ENCODE data around the gene ETV1.

Gene ETV1

DNA sequence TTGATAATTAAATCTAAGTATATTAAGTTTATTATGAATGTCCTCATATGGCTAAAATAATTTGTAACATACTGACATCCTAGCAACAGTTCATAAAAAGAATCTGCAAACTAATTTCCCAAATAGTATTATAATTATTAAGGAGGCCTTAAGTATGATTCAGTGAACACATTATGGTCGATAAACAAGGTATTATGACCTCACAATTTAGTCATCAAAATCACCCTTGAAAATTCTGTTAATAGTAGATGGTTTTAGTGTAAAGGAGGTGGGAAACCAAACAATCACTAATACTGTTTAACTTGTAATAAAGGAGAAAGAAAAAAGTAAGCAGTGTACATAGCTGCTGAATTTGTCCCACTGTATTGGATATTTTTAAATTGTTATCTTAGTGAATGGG lies 2.1 kb downstream of the ETV1 start:
- no peak for DNase-seq (ENCODE audit: low spot score)

GRCh38 chr7:13986208-13986607 lies 3.3 kb downstream of the ETV1 start:
- DNase-seq (ENCODE audit: low spot score): no peak

DNA sequence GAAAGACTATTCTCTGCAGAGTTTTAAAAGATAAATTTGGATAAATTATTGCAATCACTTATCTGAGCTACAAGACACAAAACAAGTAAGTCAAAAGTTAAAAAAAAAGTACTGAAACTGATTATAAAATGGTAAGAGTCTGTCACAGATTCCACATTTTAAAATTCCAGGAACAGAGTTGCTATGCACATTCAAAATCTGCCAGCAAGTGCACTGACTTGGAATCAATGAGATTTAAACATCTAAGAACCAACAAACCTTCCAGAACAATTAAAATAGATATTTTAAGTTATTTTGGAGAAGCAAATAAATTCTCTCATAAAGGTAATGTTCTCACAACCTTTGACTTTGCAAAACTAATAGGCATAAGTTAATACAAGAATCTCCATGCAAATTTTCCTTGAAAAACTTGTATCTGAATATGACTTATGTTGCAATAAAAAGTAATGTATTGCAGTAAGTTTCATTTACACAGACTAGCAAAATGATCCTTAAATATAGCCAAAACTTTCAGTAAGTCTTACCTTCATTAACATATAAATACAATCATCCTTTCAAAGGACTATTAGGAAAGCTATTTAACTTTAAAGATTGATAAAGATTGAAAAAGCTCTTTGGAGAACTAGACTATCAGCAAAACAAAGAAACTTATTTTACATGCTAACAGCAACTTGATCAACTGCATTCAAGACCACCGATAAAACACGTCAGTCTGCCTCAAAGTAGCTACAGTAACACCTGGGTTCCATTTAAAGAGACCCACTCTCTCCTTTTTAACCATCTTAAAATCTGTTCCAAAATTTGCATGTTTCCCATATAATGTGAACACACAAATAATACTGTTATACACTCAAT lies 4.4 kb downstream of the ETV1 start:
- no peak for DNase-seq (ENCODE audit: low spot score)

DNA sequence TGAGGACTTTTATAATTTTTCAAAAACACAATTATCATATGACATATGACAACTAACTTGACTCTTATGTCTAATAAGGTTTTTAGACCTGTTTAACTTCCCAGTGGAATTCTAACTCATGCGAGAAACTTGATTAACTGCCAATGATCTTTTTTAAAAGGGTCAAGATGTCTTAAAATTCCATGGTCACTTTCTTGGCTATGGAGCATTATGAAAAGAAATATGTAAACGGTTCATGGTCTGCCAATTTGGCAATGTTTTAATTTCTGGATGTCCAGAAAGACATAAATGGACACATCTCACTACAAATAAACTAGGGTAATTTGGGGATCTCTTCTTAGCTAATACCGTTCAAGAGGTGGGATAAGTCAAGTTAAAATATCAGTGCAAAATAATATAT lies 5.4 kb downstream of the ETV1 start:
- DNase-seq (ENCODE audit: low spot score): no peak

DNA sequence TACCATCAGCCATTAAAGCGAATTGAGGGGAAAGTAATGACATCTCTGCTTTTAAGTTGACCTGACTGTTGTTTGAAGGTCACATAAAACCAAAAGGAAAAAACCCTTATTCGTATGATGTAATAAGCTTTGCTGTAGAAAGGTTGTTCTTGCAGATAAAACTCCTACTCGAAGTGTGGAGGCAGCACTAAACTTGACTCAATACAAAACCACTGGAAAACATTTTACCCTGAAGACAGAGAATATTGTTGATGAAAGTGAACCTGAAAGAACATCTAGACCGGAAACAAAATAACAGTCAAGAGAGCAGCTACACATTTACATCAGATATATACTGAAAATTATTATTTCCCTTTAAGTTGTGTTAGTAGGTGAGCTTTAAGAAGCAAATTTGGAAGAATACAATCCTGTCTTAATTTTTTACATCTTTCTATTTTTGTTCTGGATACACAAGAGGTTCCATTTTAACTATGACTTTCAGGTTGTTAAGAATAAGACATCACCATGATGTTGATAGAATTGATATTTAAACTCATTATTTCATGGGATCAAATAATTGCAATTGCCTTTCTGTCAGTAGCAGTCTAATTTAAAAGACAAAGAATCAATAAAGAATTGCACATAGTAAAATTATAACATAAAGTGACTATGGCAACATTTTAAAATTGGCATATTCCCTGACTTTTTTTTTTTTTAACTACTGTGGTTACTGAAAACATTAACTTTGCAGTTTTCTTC lies 6.4 kb downstream of the ETV1 start:
- no peak for DNase-seq (ENCODE audit: low spot score)

GRCh38 chr7:13981070-13981469 lies 8.4 kb downstream of the ETV1 start:
- DNase-seq (ENCODE audit: low spot score): peak; percentile 42

DNA sequence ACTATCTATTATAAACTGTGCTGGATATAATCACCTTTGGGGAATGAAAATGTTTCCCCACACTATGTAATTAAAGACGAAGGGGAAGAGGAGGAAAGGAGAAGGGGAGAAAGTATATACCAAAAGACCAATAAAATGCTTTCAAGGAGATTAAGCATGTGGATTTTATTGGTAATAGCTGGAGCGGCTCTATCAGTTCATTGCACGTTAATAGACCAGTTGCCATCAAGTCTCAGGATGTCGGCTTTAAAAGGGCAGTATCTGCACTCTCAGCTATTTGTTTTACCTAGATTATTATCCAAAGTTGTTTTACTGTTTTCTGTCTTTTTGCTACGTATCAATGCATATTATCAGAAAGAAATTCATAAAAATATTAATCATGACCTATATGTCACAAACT lies 9.0 kb downstream of the ETV1 start:
- no peak for DNase-seq (ENCODE audit: low spot score)

DNA sequence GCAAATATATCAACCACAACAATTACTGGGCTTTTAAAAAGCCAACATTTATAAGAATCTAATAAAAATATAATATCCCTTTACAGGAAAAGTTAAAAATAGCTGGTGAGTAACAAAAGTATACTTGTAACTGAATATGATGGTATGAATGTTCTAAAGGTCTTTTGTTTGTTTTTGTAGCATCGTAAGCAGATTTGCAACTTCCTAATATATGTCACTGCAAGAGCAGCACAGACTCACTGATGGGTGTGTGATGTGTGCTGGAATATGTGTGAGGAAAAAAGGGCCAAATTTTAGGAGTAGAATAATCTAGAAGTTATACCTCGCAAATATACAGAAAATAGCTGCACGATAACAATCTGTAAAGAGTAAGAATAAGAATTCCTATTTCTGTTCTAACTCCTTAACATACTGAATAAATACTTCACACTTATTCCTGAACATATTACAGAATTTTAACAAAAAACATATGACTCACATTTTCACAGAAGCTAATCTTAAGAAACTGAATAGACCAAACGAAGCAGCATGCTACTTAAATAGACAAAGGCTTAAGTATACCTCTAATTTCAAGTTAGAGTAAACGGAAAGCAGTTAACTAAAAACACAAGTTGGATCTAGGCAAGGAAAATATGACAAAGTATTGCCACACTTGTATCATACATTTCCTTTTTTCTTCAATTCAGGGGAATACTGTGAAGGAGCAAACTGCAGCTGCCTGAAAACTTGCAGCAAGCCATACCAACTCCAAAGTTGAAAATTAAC lies 9.6 kb downstream of the ETV1 start:
- DNase-seq (ENCODE audit: low spot score): no peak

DNA sequence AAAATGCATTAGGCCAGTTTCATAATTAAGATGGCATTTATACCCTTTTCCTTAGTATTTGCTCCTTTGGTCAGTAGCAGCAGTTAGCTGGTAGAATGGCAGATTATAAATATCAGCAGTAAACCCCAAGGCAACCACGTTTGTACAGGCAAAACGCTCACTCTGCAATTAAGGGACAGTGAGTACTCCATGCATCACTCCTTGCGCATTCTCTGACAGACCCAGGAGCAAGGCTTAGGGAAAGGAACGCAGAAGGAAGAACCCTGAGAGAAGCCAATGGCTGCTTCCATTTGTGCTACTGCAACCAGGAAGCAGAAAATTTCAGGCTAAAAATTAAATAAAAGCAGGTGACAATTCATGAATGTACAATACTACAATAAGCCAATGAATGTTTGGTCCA lies 12.9 kb downstream of the ETV1 start:
- DNase-seq (ENCODE audit: low spot score): no peak

GRCh38 chr7:13965077-13965476 lies 24.4 kb downstream of the ETV1 start:
- no peak for DNase-seq (ENCODE audit: low spot score)

DNA sequence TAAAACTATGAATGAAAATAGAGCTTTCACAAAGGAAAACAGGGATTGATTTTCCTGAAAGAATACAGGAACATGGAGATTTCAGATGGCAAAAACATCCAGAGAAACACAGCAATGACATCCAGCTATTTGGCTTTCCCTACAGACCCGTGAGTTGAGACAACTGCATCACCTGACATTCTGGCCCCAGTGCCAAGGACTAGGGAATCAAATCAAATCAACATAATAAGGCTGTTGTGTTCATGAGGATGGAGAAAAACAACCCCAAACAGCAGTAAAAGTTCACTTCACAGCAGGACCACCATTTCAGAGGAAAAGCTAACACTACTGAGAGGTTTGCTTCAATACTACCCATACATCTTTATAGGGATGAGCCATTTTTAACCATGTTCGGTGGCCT lies 25.5 kb downstream of the ETV1 start:
- no peak for DNase-seq (ENCODE audit: low spot score)

DNA sequence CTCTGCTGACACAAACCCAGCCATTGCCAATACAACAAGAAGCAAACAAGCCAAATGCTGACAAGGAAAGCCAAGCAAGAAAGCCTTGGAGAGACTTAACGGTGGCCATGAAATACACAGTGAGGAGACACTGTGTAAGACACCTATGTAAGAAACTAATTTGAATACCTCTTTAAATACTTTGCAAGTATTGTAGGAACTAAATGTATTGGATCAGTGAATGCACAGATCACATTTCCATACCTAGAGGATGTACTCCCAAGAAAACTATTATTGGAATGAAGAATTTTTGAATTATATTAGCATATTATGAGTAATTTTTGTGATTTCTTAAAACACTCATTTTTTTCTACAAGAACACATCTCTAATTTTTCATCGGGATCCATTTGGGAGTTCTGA lies 34.0 kb downstream of the ETV1 start:
- DNase-seq (ENCODE audit: low spot score): no peak

GRCh38 chr7:13953368-13953767 lies 36.1 kb downstream of the ETV1 start:
- no peak for DNase-seq (ENCODE audit: low spot score)

DNA sequence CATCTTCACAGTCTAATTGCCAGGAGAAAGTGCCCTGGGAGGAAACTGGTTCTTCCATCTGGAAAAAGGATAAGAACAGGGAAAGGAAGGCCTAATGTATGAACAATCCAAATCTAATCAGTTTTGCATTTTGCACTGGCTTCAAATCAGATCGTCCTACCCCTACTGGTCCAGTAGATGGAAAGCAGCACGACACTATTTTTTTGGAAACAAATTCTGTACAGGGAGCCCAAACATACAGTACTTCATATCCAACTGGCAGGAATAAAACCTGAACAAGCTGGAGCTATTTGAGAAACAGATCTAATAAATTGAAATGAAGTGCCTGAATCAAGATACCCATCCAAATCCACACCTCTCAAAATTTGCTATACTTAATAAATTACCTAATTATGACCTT lies 36.5 kb downstream of the ETV1 start:
- DNase-seq (ENCODE audit: low spot score): no peak

GRCh38 chr7:13949939-13950338 lies 39.5 kb downstream of the ETV1 start:
- no peak for DNase-seq (ENCODE audit: low spot score)

GRCh38 chr7:13949445-13949844 lies 40.0 kb downstream of the ETV1 start:
- no peak for DNase-seq (ENCODE audit: low spot score)

GRCh38 chr7:13948019-13948801 lies 41.3 kb downstream of the ETV1 start:
- no peak for DNase-seq (ENCODE audit: low spot score)

DNA sequence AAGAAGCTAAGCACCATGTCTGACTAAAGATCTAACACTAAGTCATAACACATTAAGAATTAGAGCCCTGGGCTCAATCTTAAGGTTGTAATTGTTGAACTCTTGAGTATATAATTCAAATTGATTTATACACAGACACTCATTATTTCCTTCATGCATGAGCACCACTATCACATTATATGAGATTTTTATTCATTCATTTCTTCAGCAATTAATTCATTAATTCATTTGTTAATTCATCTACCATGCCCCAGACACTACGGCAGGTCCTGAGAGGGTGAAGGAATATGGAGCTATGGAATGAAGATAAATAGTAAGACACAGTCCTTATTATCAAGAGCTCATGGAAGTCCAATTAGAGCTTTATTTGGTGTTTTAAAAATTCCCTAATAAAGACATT lies 41.9 kb downstream of the ETV1 start:
- no peak for DNase-seq (ENCODE audit: low spot score)

DNA sequence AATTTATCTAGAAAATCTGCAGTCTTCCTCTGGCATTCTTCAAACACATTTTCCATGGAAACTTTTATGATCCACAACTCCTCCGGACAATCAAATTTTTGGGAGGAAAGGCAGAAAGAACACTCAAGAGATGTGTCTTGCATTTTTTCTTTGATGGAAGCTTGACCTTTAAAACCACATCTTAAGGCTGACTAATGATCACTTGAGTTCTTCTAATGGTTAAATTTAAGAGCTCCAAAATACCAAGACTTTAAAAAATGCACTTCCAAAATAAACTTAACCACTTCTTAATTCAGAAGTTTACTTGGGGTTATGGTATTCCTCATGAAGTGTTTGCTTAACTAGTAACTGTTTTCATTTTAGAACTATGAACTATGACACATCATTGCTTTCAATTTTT lies 43.3 kb downstream of the ETV1 start:
- no peak for DNase-seq (ENCODE audit: low spot score)

- DNase-seq (ENCODE audit: low spot score): no peak
These were observed 43.8 kb downstream of the ETV1 start for GRCh38 chr7:13945670-13946069.

DNA sequence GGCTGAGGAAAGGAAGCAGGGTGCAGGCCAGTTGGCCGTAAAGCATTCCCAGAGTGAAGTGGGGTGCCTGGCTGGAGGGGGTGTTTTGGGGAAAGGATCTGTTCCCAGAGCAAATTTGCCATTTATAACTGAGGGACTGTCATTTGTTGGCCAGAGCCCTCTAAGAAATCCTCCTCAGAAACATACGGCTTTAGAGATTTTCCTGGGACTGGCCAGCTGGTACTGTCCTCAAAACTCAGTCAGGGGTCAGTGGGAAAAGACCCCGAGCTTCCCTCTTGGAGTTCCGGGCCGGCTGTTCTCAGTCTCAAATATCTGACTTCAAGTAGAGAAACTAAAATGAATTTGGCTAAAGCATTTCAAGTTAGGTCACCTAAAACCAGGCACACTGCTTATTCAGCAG lies 55.9 kb downstream of the ETV1 start:
- DNase-seq (ENCODE audit: low spot score): no peak

DNA sequence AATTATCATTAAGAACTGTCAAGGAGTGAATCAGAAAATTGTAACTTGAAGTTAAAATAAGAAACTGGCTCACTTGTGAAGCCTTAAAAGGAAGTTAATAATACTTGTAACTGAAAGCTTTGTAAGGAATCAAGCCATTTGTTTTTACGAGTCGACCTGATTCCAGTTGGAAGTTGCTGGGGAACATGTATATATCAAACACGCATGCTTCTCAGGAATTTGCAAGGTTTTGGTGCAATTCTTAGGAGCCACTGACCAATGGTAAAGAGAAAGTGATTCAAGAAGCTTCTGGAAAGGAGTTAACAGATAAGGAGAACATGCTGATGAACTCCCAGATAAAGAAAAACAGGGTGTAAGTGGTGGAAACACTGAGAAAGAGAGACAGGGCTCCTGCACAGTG lies 56.4 kb downstream of the ETV1 start:
- DNase-seq (ENCODE audit: low spot score): no peak

All from pons (tissue), 1 donor.